Activated CD4-positive, alpha-beta T cell treated with anti-CD3 and anti-CD28 coated beads, Interleukin-2, amount 50 U/mL, for 48 hours (primary cell): ENCODE measurements around the gene HBS1L.

Source experiments
- DNase-seq, 2 experiments: peaks; one replicate each; pipeline ENCODE4 v3.0.0-alpha.2; 2020

The HBS1L gene

GRCh38 chr6:135033238-135033637, 21.4 kb downstream of the HBS1L start:
- DNase-seq = no peak

- no peak for DNase-seq
Observed at GRCh38 chr6:135030532-135031178, 24.0 kb downstream of the HBS1L start.

GRCh38 chr6:135030056-135030473, 24.6 kb downstream of the HBS1L start:
- no peak for DNase-seq

GRCh38 chr6:135025775-135026174, 28.8 kb downstream of the HBS1L start:
- DNase-seq = no peak

- no peak for DNase-seq
Observed at GRCh38 chr6:135025175-135025574, 29.4 kb downstream of the HBS1L start.

- DNase-seq = no peak
Observed at GRCh38 chr6:135022050-135022697, 32.4 kb downstream of the HBS1L start.

GRCh38 chr6:135021310-135022049, 33.1 kb downstream of the HBS1L start:
- no peak for DNase-seq

GRCh38 chr6:135018941-135019340, 35.7 kb downstream of the HBS1L start:
- no peak for DNase-seq

- DNase-seq = no peak
Observed at GRCh38 chr6:135018052-135018451, 36.6 kb downstream of the HBS1L start.

GRCh38 chr6:135014353-135014832, 40.2 kb downstream of the HBS1L start:
- peak in 1 of 2 experiments; percentile 16 for DNase-seq

GRCh38 chr6:135013211-135013610, 41.4 kb downstream of the HBS1L start:
- no peak for DNase-seq

- DNase-seq = no peak
Observed at GRCh38 chr6:135012764-135013163, 41.9 kb downstream of the HBS1L start.

- no peak for DNase-seq
Observed at GRCh38 chr6:135012349-135012748, 42.3 kb downstream of the HBS1L start.

- DNase-seq = no peak
Observed at GRCh38 chr6:135008941-135009290, 45.7 kb downstream of the HBS1L start.

- DNase-seq = no peak
Observed at GRCh38 chr6:135008072-135008940, 46.3 kb downstream of the HBS1L start.

- DNase-seq = no peak
Observed at GRCh38 chr6:135006386-135006914, 48.2 kb downstream of the HBS1L start.

- no peak for DNase-seq
Observed at GRCh38 chr6:135004399-135004798, 50.2 kb downstream of the HBS1L start.

- no peak for DNase-seq
Observed at GRCh38 chr6:135002974-135003703, 51.5 kb downstream of the HBS1L start.

- no peak for DNase-seq
Observed at GRCh38 chr6:135002229-135002844, 52.3 kb downstream of the HBS1L start.

- DNase-seq = no peak
Observed at GRCh38 chr6:134999107-134999506, 55.5 kb downstream of the HBS1L start.
